ENCODE results near the gene DECR2. TPM values are rescaled to one million over a fixed set of nuclear protein-coding genes. Genes with fewer than 3 reads are reported as not detected.
A peak's percentile ranks its signal among the peaks of the same experiment; 100 is the strongest.

The DECR2 gene
- total RNA-seq, 6 donors from 2014 or later = 8.6 to 22.4 (median 14.6) TPM

- Histone ChIP-seq H3K9me3 (no peaks in the 10 kb centered on the region), H3K4me1 (peaks cover 11 to 24% (median 18%) of the 10 kb centered on the region in 4 donors), H3K27me3 (no peaks in the 10 kb centered on the region), H3K4me3 (no peak overlapping the region), H3K36me3 (peaks cover 11 to 43% (median 33%) of the 10 kb centered on the region in 4 donors), H3K27ac (no peak overlapping the region)
- DNase-seq (no peak), ATAC-seq (ENCODE audit: low FRiP score in 2 of 2) (no peak)
- TF ChIP-seq POLR2AphosphoS5 (IDR thresholded peaks at IDR 0.05) (no peak), EP300 (IDR thresholded peaks at IDR 0.05) (no peak), POLR2A (IDR thresholded peaks at IDR 0.05) (no peak)
- TF ChIP-seq, protein P1, sequence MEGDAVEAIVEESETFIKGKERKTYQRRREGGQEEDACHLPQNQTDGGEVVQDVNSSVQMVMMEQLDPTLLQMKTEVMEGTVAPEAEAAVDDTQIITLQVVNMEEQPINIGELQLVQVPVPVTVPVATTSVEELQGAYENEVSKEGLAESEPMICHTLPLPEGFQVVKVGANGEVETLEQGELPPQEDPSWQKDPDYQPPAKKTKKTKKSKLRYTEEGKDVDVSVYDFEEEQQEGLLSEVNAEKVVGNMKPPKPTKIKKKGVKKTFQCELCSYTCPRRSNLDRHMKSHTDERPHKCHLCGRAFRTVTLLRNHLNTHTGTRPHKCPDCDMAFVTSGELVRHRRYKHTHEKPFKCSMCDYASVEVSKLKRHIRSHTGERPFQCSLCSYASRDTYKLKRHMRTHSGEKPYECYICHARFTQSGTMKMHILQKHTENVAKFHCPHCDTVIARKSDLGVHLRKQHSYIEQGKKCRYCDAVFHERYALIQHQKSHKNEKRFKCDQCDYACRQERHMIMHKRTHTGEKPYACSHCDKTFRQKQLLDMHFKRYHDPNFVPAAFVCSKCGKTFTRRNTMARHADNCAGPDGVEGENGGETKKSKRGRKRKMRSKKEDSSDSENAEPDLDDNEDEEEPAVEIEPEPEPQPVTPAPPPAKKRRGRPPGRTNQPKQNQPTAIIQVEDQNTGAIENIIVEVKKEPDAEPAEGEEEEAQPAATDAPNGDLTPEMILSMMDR (IDR thresholded peaks at IDR 0.05) = no peak
- 94 to 95% methylated on average over 10 to 11 of the region's 18 CpGs for WGBS, 2 donors
Measured at GRCh38 chr16:367333-367903, 34.3 kb upstream of the DECR2 start.

GRCh38 chr16:368388-369158 lies 33.1 kb upstream of the DECR2 start:
- Histone ChIP-seq H3K27me3 (no peaks in the 10 kb centered on the region), H3K9me3 (no peaks in the 10 kb centered on the region), H3K4me3 (no peak overlapping the region), H3K36me3 (peaks cover 11 to 55% (median 40%) of the 10 kb centered on the region in 4 donors), H3K4me1 (peaks cover 11 to 23% (median 18%) of the 10 kb centered on the region in 4 donors), H3K27ac (no peak overlapping the region)
- peak in 1 of 2 donors; percentile 80 for DNase-seq
- TF ChIP-seq POLR2AphosphoS5 (IDR thresholded peaks at IDR 0.05) (no peak), EP300 (IDR thresholded peaks at IDR 0.05) (no peak), POLR2A (IDR thresholded peaks at IDR 0.05) (no peak)
- TF ChIP-seq, protein P1 (IDR thresholded peaks at IDR 0.05) = no peak
- 92 to 95% methylated on average over 14 to 27 of the region's 29 CpGs for WGBS, 2 donors
- ATAC-seq (ENCODE audit: low FRiP score in 2 of 2) = no peak

DNA sequence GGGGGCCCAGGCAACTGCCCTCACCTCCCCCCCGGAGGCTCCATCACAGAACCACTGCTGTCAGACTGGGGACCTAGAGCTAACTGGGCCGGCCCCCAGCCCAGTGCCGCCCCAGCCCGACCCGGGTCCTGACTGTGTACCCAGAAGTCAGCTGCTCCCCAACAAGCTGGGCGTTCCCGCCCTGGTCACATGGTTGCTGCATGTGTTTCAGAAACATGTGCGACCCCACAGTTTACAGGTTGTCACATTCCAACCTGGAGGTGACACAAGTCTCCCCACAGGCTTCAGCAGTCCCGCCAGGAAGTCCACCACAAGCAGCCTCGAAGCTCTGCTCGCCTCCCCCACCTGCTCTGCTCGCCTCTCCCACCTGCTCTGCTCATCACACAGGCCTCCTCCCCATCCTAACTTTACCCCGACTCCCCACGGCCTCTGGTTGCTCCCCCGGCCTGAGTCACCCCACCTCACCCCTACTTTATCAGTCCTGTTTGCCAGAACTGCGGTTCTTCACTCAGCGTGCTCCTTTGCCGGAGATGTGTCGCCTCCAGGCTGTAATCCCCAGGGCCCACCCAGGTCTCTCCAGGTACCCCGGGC lies 32.3 kb upstream of the DECR2 start:
- Histone ChIP-seq H3K4me3 (peak overlapping the region in 2 of 4 donors; percentile 54 to 60), H3K27me3 (no peaks in the 10 kb centered on the region), H3K36me3 (peaks cover 11 to 63% (median 48%) of the 10 kb centered on the region in 4 donors), H3K27ac (no peak overlapping the region), H3K9me3 (no peaks in the 10 kb centered on the region), H3K4me1 (peaks cover 11 to 23% (median 18%) of the 10 kb centered on the region in 4 donors)
- TF ChIP-seq EP300 (IDR thresholded peaks at IDR 0.05) (no peak), POLR2AphosphoS5 (IDR thresholded peaks at IDR 0.05) (no peak)
- TF ChIP-seq, protein P1 (IDR thresholded peaks at IDR 0.05) = no peak
- ATAC-seq (ENCODE audit: low FRiP score in 2 of 2) (no peak), DNase-seq (no peak)
- WGBS, 2 donors = 88 to 89% methylated on average over 13 to 20 of the region's 20 CpGs

DNA sequence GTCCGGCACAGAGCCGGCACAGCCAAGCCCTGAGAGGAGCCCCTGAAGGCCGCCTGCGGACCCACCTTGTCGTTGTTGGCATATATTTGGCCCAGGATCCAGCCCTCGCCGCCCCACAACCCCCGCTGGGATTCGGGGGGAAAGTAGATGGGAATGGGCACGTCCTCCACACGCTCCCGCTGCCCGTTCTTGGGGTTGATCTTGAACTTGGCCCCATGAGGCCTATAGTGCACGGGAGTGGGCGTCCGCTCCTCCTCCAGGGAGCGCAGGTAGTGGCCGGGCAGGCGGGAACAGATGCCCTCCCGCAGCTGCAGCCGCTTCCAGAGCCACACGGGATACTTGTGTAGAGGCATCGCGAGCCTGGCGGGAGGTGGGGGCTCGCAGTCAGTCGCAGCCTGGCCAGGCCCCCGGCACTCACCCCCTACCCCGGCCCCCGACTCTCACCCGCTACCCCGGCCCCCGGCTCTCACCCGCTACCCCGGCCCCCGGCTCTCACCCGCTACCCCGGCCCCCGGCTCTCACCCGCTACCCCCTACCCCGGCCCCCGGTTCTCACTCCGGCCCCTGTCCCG lies 31.7 kb upstream of the DECR2 start:
- Histone ChIP-seq H3K4me1 (peaks cover 11 to 23% (median 18%) of the 10 kb centered on the region in 4 donors), H3K4me3 (peak overlapping the region in 3 of 4 donors; percentile 54 to 60 (median 58)), H3K27me3 (no peaks in the 10 kb centered on the region), H3K27ac (peak overlapping the region in 2 of 4 donors; percentile 75 to 81), H3K36me3 (peaks cover 11 to 69% (median 54%) of the 10 kb centered on the region in 4 donors), H3K9me3 (no peaks in the 10 kb centered on the region)
- ATAC-seq (ENCODE audit: low FRiP score in 2 of 2) = no peak
- DNase-seq = no peak
- no peak for TF ChIP-seq EP300 (IDR thresholded peaks at IDR 0.05)
- TF ChIP-seq, protein P1 (IDR thresholded peaks at IDR 0.05) = no peak
- TF ChIP-seq POLR2A (IDR thresholded peaks at IDR 0.05) = no peak
- no peak for TF ChIP-seq POLR2AphosphoS5 (IDR thresholded peaks at IDR 0.05)
- WGBS, 2 donors = 16 to 60% methylated on average over 11 to 36 of the region's 44 CpGs
